ENCODE measurements around the gene CCDC116.

The CCDC116 gene

GRCh38 chr22:21682385-21683175 is 50.0 kb downstream of the CCDC116 start:
- no peak for DNase-seq

GRCh38 chr22:21683401-21683811 is 50.8 kb downstream of the CCDC116 start:
- DNase-seq, result no peak

GRCh38 chr22:21684492-21685163 is 52.1 kb downstream of the CCDC116 start:
- no peak for DNase-seq

DNA sequence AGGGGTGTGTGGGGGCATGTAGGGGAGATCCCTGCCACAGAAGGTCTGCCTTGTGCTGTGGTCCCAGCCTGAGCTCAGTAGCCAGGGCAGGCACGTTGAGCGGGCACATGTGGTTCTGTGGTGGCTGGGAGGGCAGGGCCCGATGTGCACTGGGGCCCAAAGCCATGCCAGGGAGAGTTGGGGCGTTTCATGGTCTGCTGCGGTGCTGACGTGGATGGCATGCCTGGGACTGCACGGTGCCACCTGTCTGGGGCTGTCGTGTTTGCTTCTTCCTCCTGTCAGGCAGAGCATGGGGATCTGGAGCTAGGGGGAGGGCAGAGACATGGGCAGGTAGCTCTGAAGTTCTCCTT is 52.6 kb downstream of the CCDC116 start:
- DNase-seq, result no peak

- no peak for DNase-seq
Measured at GRCh38 chr22:21686193-21686608, 53.6 kb downstream of the CCDC116 start.
